A204.1 (cell line): Measurements from ENCODE around the gene ANKDD1B.
"Not testable (repeated sequence)": the region's sequence is repeated elsewhere in the genome, so short reads cannot be mapped to it uniquely, and the experiment has no call there.

Experiments used
- FAIRE-seq: peaks from 2 replicates; lab custom pipeline; 2012; peaks lifted over from hg19 to GRCh38; lab: Jason Lieb, UNC

Gene ANKDD1B

DNA sequence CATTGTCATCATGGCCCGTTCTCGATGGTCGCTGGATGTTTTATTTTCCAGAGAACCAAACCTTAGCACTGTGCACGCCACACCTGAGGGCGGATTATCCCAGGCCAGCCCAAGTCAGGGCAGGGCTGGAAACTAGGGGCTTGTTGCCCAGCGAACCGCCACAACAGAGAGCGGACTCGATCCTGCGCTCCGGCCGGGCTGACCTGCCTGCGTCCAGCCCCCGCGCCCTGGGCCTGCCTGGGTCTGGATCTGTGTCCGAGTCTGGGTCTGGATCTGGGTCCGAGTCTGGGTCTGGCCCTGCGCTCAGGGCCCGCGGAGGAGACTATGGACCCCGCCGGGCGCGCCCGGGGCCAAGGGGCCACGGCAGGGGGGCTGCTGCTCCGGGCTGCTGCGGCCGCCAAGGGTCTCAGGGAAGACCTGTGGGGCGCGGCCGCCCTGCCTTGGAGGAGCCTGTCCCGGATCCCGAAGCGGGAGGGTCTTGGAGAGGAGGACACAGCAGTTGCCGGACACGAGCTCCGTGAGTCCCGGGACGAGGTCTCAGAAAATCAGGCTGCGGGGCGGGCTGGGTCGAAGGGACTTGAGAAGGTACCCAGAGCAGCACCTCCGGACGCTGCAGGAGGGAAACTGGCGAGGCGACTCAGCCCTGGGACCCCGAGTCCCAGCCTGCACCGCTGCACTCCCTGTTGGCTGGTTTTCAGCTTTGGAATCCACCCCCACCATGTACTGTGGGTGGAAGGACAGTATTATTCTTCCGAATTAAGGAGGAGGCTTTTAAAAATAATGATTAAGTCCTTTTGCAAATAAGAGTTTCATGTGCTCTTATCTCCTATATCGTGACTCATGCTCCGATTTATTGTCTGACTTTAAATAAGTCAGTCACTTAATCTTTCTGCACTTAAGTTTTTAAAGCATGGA is at the start of gene ANKDD1B:
Gene ANKDD1B (plus strand): TSS at position 143 of the 915 bp plus-strand sequence. CDS start 182 bp downstream, at position 325.
- FAIRE-seq = no peak

GRCh38 chr5:75565991-75566709 is 45.1 kb upstream of the ANKDD1B start:
- not testable (repeated sequence) for FAIRE-seq

- no peak for FAIRE-seq
Observed at GRCh38 chr5:75566710-75567309, 44.4 kb upstream of the ANKDD1B start.

- FAIRE-seq = no peak
Observed at GRCh38 chr5:75567710-75568109, 43.5 kb upstream of the ANKDD1B start.

- no peak for FAIRE-seq
Observed at GRCh38 chr5:75568202-75568601, 43.1 kb upstream of the ANKDD1B start.

GRCh38 chr5:75571547-75571946 is 39.7 kb upstream of the ANKDD1B start:
- no peak for FAIRE-seq

DNA sequence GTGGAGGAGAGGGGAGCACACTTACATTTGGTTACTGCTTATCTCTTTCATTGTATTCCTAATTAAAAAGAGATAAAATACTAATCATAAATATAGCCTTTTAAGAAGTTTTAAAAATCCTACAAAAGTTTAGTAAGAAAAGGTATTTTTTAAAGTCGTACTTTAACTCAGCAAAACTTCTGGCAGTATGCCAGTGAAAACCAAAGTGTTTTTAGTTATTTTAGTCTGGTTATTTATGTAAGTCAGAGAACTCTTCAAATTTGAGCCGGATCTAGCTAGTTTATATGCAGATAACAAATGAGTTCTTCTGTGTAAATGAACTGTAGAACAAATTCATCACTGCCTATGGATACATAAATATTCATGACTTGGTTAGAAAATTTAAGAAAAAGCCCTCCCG is 36.5 kb upstream of the ANKDD1B start:
- FAIRE-seq = no peak

- not testable (repeated sequence) for FAIRE-seq
Observed at GRCh38 chr5:75578280-75578679, 33.0 kb upstream of the ANKDD1B start.

- peak; percentile 30 for FAIRE-seq
Observed at GRCh38 chr5:75584641-75585040, 26.6 kb upstream of the ANKDD1B start.

- no peak for FAIRE-seq
Observed at GRCh38 chr5:75588666-75589065, 22.6 kb upstream of the ANKDD1B start.

DNA sequence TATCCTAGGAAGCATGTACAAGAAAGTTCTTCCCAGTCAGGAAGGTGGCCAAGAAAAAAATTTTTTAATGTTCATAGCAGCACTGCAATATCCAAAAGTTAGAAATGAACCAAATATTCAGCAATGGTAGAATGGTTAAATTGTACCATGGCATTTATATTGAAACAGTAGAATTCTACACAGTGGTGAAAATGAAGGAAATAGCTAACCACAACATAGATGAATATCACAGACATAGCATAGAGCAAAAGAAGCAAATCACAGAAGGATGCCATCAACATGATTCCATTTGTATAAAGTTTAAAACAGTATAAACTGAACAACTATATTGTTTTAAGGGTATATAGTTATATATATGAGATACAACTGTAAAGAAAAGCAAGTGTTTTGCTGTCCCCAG is 10.7 kb upstream of the ANKDD1B start:
- no peak for FAIRE-seq

GRCh38 chr5:75601567-75601966 is 9.7 kb upstream of the ANKDD1B start:
- FAIRE-seq = no peak

DNA sequence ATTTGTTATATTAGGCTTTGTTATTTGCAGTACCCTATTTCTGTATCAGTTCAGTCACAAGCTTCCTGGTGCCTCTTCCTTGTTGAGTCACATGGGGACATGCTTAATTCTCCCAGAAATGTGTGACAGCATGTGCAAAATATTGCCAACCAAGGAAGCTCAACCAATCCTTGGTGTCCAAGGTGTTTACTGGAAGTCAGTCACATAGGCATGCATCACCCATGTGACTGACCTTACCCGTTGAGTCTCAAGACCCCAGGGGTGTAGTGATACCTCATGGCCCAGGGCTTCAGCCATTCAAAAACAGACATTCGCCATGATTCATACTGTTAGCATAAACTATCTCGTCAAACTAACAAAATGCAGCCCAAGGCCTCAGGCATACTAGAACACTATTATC is 9.3 kb upstream of the ANKDD1B start:
- FAIRE-seq = no peak

DNA sequence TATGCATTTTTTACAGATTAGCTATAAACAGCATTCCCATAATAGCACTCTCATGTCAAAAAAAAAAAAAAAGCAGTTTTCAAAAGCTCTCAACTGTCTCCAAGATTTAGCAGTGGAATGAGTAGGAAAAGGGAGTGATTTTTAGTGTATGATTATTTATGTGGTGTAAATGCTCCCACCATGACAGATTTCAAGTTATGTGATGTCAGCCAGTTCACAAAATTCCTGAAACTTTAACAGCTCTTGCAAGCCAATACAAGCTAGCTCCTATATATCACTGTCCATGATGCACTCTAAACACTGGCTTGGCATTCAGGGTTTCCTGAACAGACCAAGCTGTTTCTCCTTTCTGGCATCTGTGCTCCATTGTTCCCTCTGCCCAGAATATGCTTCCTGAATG is 7.9 kb upstream of the ANKDD1B start:
- no peak for FAIRE-seq

GRCh38 chr5:75603821-75604220 is 7.4 kb upstream of the ANKDD1B start:
- no peak for FAIRE-seq

- not testable (repeated sequence) for FAIRE-seq
Observed at GRCh38 chr5:75607341-75607740, 3.9 kb upstream of the ANKDD1B start.

DNA sequence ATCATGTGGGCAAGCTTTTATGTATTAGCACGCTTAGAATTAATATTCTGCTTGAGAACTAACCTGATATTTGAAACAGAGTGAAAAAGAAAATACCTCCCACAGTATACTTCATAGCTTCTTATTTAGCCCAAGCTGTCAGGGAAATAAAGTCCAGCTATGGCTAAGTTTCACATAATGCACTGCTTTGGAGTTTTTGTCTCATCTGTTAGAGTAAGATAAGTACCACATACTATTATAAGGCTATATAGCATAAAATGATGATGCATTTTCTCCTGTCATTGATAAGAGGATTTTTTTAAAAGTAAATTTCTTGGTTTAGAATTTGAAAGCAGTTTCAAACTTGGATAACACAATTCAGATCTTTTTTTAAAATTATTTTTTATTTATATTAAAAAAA is 2.4 kb upstream of the ANKDD1B start:
- FAIRE-seq = no peak

DNA sequence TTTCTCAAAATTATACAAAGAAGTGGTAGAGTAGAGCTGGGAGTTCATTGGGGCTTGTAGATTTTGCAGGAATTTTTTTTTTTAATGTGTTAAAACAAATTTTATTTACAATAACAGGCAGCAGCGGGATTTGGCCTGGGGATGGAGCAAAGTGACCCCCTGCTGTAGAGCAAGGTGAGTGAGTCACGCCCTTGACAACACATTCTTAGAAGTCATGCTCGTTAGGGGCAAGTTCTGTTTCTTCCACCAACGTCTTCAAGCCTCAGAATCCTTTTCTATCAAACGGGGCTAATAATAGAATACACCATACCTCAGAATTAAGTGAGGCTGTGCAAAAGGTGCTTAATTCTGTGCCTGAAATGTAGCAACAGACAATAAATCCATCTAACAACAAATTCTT is 1.1 kb upstream of the ANKDD1B start:
- FAIRE-seq = no peak

DNA sequence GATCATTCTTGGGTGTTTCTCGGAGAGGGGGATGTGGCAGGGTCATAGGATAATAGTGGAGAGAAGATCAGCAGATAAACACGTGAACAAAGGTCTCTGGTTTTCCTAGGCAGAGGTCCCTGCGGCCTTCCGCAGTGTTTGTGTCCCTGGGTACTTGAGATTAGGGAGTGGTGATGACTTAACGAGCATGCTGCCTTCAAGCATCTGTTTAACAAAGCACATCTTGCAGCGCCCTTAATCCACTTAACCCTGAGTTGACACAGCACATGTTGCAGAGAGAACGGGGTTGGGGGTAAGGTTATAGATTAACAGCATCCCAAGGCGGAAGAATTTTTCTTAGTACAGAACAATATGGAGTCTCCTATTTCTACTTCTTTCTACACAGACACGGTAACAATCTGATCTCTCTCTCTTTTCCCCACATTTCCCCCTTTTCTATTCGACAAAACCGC is 368 bp upstream of the ANKDD1B start:
- not testable (repeated sequence) for FAIRE-seq

DNA sequence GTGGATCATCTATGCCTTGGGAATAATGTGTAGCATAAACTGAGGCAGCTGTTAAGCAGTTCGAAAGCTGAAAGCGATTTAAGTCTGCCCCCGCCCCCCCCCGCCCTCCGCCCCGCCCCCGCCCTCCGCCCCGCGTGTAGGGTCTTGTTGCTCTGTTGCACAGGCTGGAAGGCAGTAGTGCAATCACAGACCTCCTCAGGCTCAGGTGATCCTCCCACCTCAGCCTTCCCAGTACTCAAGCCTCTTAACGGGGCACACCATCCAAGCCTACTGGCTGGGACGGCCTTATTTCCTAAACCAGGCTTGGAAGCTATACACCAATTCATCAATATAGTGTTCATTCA is 945 bp downstream of the ANKDD1B start:
- no peak for FAIRE-seq

DNA sequence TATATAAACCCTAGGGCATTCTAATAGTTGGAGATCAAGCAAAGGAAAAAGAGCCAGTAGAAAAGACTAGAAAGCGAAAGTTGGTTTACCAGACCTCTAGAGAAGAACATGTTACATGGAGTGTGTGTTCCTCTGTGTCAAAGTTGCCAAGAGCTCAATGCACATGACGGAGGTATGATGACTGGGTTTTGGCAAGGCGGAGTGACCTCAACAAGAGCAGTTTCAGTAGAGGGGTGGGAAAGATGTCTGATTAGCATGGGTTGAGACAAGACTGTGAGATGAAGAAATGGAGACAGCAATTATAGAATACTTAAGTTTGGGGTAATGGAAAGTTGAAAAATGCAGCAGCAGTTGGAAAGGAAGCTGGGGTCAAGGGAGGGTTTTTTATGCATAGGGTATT is 1.6 kb downstream of the ANKDD1B start:
- FAIRE-seq = no peak

DNA sequence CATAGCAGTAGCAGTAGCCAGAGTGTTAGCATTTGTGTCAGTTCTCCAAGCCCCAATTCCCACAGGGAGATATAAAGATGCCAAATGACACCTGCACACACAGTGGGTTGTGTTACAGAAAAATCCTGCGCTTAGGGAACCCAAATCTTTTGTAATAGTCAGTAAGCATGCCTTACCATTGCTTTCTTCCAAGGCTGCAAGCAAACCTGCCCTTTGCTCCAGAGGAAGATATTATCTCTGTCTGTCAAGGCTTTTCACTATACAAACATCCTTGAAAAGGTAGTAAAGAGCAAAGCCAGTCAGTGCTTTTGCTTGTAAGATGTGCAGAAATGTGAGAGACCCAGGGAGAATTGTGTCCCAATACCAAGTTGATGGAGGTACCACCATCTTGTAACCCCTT is 2.9 kb downstream of the ANKDD1B start:
- FAIRE-seq = no peak

GRCh38 chr5:75616371-75616881 is 5.2 kb downstream of the ANKDD1B start:
- no peak for FAIRE-seq
